CMK (cell line): ENCODE results near the gene MGAT5B.
"Not testable (repeated sequence)": the region's sequence is repeated elsewhere in the genome, so short reads cannot be mapped to it uniquely, and the experiment has no call there.

Experiments used
- DNase-seq: peaks from one replicate; pipeline ENCODE4 v3.0.0-alpha.2; 2010; ENCODE audit warnings: low read depth

MGAT5B gene, protein sequence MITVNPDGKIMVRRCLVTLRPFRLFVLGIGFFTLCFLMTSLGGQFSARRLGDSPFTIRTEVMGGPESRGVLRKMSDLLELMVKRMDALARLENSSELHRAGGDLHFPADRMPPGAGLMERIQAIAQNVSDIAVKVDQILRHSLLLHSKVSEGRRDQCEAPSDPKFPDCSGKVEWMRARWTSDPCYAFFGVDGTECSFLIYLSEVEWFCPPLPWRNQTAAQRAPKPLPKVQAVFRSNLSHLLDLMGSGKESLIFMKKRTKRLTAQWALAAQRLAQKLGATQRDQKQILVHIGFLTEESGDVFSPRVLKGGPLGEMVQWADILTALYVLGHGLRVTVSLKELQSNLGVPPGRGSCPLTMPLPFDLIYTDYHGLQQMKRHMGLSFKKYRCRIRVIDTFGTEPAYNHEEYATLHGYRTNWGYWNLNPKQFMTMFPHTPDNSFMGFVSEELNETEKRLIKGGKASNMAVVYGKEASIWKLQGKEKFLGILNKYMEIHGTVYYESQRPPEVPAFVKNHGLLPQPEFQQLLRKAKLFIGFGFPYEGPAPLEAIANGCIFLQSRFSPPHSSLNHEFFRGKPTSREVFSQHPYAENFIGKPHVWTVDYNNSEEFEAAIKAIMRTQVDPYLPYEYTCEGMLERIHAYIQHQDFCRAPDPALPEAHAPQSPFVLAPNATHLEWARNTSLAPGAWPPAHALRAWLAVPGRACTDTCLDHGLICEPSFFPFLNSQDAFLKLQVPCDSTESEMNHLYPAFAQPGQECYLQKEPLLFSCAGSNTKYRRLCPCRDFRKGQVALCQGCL

DNA sequence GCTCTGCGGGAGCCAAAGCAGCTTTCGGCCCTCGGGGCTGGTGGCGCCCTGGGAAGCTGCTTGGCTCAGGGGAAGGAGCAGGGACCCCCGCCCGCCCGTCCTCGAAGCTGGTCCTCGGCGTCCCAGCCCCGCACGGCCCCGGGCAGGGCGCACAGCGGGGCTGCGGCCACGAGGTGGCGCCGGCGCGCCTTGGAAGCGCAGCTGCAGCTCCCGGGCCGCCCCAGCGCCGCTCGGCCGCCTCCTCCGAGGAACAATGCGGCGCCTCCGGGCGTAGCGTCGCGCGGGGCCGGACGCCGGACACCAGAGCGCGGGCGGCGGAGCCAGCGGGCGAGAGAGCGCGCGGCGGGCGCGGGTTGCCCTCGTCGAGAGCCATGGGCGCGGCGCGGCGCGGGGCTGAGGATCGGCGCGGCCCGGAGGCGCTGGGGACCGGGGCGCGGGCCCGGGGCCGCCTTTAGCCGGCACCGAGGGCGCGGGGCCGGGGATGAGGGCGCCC is at the start of gene MGAT5B:
MGAT5B (plus strand) TSS at position 229 of the 493 bp plus-strand sequence. CDS start 626 bp downstream, outside the sequence.
- peak; percentile 33 for DNase-seq

DNA sequence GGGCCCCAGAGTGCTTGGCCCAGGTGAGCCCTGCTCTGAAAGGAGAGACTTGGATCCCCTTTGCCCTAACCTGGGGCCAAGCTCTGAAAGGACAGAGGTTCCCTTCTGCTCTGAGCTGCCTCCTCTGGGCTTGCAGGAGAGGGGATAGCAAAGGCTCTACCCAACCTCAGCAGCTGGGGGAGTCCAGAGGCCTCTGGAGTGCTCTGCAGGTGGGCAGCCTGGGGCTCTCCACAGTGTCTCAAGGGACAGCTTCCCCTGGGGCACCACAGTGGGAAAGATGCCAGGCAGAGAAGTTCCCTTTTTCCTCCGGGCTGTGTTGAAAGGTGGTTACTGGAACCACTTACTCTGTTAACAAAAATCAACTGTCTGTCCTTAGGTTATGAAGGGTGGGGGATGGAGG is 48.2 kb upstream of the MGAT5B start:
- no peak for DNase-seq

DNA sequence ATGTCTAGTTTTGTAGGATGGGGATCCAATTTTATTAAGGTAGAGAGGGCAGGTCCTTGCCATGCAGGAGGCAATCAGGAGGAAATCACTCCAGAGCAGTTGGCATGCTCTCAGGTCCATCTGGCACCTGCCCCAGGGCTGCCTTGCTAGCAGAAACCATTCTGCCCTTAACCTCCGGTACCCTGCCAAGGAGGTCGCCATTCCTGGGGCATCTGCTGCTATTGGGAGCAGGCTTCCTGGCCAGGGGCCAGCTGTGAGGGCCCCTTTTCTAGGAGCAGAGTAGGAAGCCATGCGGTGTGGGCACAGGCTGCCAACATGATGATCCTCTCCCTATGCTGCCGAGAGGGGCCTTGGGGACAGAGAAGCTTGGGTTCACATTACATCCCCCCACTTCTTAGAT is 47.6 kb upstream of the MGAT5B start:
- no peak for DNase-seq

DNA sequence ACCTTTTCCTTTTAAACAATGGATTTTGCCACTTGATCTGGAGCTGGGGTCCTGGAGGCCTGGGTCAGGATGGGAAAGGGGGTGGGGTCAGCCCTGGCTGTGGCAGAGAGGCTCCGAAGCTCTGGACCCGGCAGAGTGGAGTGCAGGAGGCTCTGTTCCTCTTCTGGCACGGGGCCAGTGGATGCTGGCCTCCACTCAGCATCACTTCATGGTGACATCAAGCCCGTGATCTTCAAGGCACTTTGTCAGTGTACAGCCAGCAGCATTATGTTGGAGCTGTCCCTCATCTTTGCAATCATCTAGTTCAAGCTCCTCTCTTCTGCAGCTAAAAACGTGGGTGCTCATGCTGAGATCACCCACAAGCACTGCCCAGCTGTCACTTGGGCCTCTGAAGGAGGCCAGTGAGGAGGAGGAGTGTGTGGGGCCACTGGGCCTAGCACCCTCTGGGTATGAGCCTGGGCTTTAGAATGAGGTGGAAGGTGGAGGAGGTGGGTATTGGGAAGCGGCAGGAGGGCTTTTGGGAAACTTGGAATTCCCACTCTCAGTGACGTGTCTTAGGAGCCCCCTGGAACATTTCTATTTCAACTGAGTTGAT is 45.9 kb upstream of the MGAT5B start:
- DNase-seq = no peak

DNA sequence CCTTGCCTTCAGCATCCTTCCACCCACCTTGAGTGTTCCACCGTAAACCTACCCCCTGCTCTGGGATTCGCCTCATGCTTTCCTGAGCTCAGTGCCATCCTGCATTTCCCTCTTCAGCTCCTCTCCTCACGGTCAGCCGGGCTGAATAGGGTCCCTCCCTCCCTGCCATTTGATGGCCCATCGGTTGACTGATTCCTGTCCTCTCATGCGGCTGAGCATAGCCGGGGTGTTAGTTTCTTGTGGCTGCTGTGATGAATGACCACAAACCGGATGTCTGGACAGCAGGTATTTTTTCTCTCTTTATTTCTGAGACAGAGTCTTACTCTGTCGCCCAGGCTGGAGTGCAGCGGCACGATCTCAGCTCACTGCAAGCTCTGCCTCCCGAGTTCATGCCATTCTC is 44.1 kb upstream of the MGAT5B start:
- no peak for DNase-seq

DNA sequence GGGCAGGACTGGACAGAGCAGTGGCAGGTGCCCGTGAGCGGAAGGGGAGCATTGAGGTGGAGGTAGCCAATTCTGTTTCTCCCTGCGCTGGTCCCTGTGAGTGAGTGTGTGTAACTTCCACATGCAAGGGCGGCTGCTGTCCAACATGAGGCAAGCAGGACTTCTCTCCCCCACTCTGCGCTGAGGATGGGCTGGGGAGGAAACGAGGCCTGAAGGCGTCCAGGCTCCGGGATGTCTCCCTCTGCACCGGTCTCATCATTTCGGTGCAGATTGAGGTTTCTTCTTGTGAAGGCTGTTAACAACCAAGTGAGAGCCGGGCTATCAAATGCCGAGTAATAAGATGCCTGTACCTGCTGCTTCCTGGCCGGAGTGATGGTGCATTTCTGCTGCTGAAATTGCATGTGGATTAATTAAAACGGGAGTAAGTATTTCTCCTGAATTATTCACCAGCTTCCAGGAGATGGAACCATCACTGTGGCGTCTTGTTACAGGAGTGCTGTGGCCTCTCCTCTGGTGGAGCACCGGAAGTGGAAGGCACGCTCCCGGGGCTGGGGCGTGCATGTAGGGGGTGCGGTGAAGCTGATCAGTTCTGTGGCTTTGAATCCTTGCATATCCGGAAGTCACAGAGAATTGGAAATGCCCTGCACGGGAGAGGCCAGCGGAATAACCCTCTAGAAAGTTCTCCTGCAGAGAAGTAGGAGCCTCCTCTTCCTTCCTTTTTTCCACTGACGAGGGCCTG is 41.7 kb upstream of the MGAT5B start:
- DNase-seq = no peak

DNA sequence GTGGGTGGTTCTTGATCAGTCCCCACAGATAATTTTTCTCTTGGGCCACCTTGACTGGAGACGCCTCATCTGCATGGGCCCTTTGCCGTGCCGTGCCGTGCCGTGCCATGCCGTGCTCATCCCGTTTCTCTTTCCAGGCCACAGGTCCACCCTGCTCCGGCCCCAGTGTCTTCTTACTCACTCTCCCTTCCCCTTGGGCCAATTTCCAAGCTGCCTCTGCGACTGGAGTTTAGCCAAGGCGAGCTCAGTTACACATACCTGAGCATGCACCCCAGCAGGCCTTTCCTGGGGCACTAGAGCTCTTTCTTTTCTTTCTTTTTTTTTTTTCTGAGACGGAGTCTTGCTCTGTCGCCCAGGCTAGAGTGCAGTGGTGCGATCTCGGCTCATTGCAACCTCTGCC is 40.5 kb upstream of the MGAT5B start:
- DNase-seq = no peak

DNA sequence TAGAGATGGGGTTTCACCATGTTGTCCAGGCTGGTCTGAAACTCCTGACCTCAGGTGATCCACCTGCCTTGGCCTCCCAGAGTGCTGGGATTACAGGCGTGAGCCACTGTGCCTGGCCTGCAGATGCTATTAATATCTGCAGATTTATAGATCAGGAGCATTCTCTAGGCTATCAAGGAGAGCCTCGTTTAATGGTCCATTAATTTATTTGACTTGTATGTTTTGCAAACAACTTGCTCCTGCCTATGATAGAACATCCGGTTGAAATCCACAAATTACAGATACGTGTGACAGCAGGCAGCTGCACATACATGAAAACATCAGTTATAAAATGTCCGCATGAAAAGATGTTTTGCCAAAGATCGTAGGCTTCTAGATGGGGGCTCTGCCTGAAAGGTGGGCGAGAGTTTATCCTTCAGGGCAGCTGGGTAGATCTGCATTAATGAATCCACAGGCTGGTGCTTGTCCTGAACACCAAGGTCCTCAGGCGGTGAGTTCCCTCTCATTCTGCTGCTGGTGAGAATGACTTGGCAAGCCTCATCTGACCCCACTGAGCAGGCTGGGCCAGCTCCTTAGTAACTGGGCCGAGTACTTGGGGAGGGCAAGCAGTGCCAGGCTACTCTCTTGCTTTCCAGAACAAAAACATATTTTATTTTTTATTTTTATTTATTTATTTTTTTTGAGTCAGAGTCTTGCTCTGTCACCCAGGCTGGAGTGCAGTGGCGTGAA is 37.1 kb upstream of the MGAT5B start:
- DNase-seq = no peak

DNA sequence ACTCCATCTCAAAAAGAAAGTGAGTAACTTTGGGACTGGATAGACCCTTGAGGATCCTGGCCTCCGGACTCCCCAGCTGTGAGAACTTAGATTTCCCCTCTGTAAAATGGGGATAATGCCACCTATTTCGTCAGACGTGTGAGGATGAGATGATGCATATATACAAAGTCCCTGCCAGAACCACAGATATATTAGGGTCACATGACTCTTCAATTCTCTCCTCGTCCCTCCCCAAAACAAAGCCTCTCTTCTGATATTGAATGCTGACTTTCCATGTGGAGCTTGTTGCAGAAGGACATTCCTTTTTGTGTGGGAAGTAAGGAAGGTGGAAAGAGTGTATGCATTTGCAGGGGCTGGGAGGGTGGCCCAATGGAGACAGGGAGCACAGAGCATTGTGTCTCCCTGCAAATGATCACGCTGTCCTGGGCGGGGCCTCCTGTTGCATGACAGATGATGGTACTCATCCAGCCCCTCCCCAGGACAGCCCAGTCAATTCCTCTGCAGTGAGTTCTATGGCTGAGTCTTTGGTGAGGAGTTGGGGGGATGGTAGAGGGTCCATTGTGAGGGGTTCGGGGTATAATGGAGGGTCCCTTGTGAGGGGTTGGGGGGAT is 35.1 kb upstream of the MGAT5B start:
- no peak for DNase-seq

DNA sequence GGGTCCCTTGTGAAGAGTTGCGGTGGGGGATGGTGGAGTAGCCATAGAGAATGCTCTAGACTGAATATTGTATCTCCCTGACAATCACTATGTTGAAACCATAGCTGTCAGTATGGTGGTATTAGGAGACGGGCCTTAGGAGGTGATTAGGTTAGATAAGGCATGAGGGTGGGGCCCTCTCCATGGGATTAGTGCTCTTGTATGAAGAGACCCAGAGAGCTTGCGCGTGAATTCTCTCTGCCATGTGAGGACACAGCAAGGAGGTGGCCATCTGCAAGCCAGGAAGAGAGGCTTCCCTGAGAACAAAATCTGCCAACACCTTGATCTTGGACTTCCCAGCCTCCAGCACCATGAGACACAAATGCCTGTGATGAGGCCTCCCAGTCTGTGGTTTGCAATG is 34.5 kb upstream of the MGAT5B start:
- no peak for DNase-seq

DNA sequence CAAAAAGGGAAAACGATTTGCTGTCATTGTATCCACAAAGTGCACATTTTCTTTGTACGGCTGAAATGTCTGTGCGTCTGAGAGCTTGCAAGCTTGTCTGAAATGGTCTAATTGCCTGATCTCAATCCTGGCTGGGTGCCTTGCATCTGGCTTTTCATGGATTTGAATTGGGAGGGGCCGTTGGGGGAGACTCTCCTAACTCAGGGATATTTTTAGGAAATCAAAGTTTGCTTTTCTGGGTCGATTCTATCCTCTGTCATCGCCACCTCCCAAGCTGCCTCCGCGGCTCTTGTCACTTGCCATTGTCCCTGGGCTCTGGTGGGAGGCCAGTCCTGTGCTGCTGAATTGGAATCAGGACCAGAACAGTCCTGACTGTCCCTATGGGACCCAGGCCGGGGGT is 33.3 kb upstream of the MGAT5B start:
- no peak for DNase-seq

DNA sequence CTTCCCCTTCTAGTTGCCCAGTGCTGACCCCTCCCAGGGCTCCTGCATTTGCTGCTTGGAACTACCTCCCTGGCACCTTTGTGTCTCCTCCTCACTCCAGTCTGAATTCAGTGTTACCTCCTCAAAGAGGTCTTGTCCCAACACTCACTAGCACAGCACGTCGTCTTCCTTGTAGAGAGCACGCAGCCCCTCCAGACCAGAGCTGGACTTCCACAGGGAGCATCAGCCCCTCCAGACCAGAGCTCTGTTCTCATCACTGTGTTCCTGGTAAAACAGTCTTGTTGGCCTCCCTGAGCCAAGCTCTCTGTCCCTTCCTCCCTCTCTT is 27.8 kb upstream of the MGAT5B start:
- DNase-seq = no peak

DNA sequence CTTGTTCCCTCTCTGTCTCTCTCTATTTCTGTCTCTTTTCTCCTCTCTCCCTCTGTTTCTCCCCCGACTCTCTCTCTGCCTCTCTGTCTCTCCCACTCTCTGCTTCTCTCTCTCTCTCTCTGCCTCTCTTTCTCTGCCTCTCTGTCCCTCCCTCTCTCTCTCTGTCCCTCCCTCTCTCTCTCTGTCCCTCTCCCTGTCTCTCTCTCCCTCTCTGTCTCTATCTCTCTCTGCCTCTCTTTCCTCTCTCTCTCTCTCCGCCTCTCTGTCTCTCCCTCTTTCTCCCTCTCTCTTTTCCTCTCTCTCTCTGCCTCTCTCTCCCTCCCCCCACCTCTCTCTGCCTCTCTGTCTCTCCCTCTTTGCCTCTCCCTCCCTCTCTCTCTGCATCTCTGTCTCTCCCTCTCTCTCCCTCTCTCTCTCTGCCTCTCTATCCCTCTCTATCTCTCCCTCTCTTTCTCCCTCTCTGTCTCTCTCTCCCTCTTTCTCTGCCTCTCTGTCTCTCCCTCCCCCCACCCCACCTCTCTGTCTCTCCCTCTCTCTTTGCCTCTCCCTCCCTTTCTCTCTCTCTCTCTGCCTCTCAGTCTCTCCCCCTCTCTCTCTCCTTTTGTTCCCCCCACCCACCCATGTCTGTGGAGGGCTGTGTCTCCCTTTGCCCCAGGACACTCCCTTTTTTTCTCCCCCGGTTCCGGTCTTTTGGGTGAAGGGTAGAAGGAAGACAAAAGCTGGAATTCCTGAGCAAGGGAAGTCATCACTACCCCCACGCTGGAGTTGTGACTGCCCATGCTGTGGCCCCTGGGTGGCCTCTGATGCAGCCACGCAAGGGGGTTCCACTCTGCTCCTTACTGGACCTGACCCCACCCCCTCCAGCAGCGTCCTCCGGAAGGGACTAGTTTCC is 27.1 kb upstream of the MGAT5B start:
- no peak for DNase-seq

DNA sequence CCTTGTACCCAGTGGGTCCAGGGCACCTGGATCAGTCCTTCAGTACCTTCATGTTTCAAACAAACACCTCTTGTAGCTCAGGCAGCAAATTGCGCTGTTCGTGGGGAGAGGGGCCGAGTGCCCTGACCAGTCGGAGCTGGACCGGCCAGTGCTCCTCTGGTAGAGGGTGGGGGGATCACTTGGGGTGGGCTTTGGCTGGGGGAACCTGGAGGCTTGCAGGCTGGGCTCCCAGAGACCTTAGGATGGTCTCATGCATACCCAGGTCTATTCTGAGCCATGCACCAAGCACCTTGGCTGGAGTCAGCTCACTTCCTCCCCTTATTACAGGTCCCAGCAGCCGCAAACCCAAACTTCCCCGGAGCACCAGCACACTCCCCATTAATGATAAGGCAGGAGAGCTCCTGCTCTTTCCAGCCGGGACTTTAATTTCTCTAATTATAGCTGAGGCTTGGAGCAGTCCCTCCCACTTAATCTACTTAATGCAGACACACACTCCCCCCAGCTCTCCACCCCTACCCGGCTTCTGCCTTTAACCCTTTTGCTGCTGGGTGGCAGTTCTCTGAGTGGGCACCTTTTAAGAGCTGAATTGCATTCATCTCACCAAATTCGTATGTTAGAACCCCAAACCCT is 26.3 kb upstream of the MGAT5B start:
- no peak for DNase-seq

DNA sequence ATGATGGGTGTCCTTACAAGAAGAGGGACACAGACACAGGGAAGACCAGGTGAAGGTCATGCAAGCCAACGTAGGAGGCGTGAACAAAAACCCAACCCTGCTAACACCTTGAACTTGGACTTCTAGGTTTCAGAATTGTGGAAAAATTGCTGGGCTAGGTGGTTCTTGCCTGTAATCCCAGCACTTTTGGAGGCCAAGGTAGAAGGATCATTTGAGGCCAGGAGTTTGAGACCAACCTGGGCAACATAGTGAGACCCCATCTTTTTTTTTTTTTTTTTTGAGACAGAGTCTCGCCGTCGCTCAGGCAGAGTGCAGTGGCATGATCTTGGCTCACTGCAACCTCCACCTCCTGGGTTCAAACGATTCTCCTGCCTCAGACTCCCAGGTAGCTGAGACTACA is 25.1 kb upstream of the MGAT5B start:
- not testable (repeated sequence) for DNase-seq

DNA sequence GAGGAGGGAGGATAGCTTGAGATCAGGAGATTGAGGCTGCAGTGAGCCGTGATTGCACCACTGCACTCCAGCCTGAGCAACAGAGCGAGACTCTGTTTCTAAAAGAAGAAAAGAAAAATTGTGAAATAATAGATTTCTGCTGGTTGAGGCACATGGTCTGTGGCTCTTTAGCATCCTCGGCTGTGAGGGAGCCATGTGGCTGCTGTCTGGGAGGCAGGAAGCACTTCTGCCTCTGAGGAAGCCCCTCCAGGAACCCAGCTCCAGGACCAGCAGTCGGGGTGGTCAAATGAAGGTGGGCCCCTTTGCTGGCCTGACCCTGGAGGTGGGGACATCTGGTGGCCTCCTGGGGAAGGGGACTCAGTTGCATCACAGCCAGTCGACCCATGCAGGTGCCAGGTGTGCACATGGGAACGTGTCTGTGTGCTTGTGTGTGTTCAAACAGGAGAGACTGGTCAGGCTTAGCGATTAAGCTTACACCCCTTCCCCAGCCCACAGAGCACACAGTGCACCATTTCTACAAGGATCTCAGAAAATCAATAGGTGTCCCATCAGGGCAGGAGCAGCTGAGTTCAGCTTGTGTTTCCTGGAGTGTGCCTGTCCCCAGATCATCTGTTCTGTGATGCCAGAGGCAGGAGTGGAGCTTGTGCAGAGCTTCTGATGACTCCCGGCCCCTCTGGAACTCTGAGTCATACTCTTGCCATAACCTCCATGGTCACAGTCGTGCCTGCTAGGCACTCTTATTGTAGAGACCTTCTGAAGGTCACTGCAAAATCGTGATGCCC is 24.3 kb upstream of the MGAT5B start:
- no peak for DNase-seq

DNA sequence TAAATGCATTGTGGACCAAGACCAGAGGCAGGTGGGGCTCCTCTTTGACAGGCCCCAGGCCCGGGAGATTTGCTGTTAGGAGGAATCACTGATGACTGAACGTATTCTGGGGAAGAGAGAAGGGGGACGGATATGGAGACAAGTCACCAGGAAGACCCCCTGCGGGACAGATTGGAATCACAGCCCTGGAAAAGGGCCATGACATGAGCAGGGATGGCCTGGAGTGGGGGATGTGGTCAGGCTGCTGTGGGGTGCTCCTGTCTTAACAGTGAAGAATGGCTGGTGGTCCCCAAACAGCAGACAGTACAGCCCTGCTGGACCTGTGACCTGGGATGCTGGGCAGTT is 23.7 kb upstream of the MGAT5B start:
- no peak for DNase-seq

DNA sequence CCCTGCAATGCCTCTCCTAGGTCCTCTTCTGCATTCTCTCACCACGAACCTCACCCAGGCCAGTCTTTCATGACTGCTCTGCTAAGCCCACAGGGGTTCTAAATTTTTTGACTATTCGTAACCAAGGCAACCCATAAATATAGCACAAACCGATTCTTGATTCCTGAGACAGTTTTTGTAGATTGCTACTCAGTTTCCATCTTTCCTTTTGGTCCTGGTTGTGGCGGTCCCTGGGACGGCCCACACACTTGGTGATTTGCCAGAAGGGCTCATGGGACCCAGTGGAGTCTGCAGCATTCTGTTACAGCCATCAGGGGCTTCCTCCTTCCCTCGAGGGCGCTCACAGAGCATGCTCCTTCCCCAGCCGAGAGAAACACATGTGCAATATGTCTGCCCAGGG is 23.4 kb upstream of the MGAT5B start:
- no peak for DNase-seq

DNA sequence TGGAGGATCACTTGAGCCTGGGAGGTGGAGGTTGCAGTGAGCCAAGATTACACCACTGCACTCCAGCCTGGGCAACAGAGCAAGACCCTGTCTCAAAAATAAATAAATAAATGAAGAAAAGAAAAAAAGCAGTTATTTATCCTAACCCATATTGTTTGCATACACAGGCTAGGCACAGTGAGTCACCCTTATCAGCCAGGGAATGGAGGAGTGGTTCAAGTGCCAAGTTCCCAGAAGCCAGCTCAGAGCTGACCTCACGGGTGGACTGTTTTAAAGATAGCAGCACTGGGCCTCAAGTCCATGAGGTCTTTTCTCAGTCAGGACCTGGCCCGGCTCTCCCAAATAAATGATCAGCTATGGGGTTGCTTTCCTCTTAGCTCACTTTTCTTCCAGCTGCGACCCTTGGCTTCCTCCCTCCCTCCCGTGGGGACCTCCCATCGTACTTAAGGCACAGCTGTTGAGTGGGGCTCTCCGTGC is 22.6 kb upstream of the MGAT5B start:
- DNase-seq = no peak
